ENCODE results near the gene RPRM. TPM values are rescaled to one million over a fixed set of nuclear protein-coding genes. Genes with fewer than 3 reads are reported as not detected.

The RPRM gene
- total RNA-seq, 1 experiment from 2014 or later = 38.4 TPM

- no peak overlapping the region for H3K4me2 ChIP-seq (ENCODE audit: insufficient read depth, insufficient read length, low read length)
- no peak overlapping the region for H2AFZ ChIP-seq (ENCODE audit: low read length)
- Mint-ChIP-seq H3K36me3 (ENCODE audit: insufficient read depth in 1 of 3, low read depth in 3 of 3) (0 out of 7 replicates have a peak, but pooled peaks cover 0 to 3% (median 0%) of the 10 kb centered on the region in 3 experiments), H3K4me3 (no peak overlapping the region), H3K27ac (peak overlapping the region in 1 of 3 experiments; percentile 78; a peak in 1 of 7 replicates), H3K9me3 (no peaks in the 10 kb centered on the region), H3K27me3 (ENCODE audit: low read depth) (no peaks in the 10 kb centered on the region), H3K4me1 (peaks cover 39 to 42% of the 10 kb centered on the region in 2 experiments)
- H3K9me3 ChIP-seq (ENCODE audit: control insufficient read depth, low read depth, low read length) = no peaks in the 10 kb centered on the region
- no peak overlapping the region for H2AK5ac ChIP-seq (ENCODE audit: insufficient read length, low read length)
- H3K23me2 ChIP-seq (ENCODE audit: insufficient read length, low read depth, low read length, poor library complexity, severe bottlenecking) = no peaks in the 10 kb centered on the region
- H2BK5ac ChIP-seq (ENCODE audit: insufficient read length, low read length) = no peak overlapping the region
- no peaks in the 10 kb centered on the region for H3K27me3 ChIP-seq (ENCODE audit: insufficient read depth, low read length)
- DNase-seq = peak; percentile 38
- H3T11ph ChIP-seq (ENCODE audit: low read length) = no peak overlapping the region
- no peaks in the 10 kb centered on the region for H3K79me1 ChIP-seq (ENCODE audit: insufficient read depth, low read depth, low read length, poor library complexity, severe bottlenecking)
- H2BK12ac ChIP-seq (ENCODE audit: insufficient read length, low read depth, low read length) = no peak overlapping the region
- H4K8ac ChIP-seq (replicated peaks; ENCODE audit: insufficient read length, low read depth, low read length) = no peak overlapping the region
- H2BK15ac ChIP-seq (ENCODE audit: low read depth, low read length) = no peak overlapping the region
- H3K79me2 ChIP-seq (ENCODE audit: insufficient read depth, low read length) = no peaks in the 10 kb centered on the region
- peaks cover 2% of the 10 kb centered on the region for H3K4me1 ChIP-seq (ENCODE audit: insufficient read depth, low read length)
- no peak for TF ChIP-seq CTCF (conservative IDR thresholded peaks at IDR 0.05)
- no peak overlapping the region for H3K4ac ChIP-seq (ENCODE audit: low read depth, low read length)
- H2BK120ac ChIP-seq (ENCODE audit: low read depth, low read length, poor library complexity, severe bottlenecking) = no peak overlapping the region
- no peak overlapping the region for H4K5ac ChIP-seq (ENCODE audit: insufficient read length, low read depth, low read length)
- H3K56ac ChIP-seq (ENCODE audit: insufficient read length, low read depth, low read length) = no peak overlapping the region
- no peak overlapping the region for H3K27ac ChIP-seq (ENCODE audit: insufficient read length, low read depth, low read length)
- H3K9ac ChIP-seq (ENCODE audit: extremely low read depth, insufficient read length, low read length) = no peak overlapping the region
- no peaks in the 10 kb centered on the region for H4K20me1 ChIP-seq (ENCODE audit: control insufficient read depth, insufficient read depth, insufficient read length)
- H3K18ac ChIP-seq (ENCODE audit: insufficient read length, low read depth, low read length) = no peak overlapping the region
- H3K14ac ChIP-seq (ENCODE audit: insufficient read depth, low read length) = no peak overlapping the region
- H4K91ac ChIP-seq (ENCODE audit: insufficient read length, low read depth, low read length) = no peak overlapping the region
- WGBS (ENCODE audit: extremely low coverage, insufficient read length, low lambda C conversion rate) = no CpG with 5 or more reads among the region's 21 CpGs
- no peak overlapping the region for H3K23ac ChIP-seq (ENCODE audit: insufficient read length, low read depth, low read length)
- H2BK20ac ChIP-seq (ENCODE audit: low read depth, low read length, poor library complexity, severe bottlenecking) = no peak overlapping the region
These were observed 23.2 kb downstream of the RPRM start for GRCh38 chr2:153455403-153455802.
